GM18873 (cell line): ENCODE results near the gene ZNF668.
"Not testable (repeated sequence)": the region's sequence is repeated elsewhere in the genome, so short reads cannot be mapped to it uniquely, and the experiment has no call there.

Experiments
- ATAC-seq: cut with Tn5 transposase; IDR thresholded peaks from one replicate; pipeline ENCODE4 v1.9.1; 2021; ENCODE audit warnings: mild to moderate bottlenecking, moderate library complexity, moderate number of reproducible peaks; ENCODE audit not compliant: unreplicated experiment, low FRiP score

Gene ZNF668

DNA sequence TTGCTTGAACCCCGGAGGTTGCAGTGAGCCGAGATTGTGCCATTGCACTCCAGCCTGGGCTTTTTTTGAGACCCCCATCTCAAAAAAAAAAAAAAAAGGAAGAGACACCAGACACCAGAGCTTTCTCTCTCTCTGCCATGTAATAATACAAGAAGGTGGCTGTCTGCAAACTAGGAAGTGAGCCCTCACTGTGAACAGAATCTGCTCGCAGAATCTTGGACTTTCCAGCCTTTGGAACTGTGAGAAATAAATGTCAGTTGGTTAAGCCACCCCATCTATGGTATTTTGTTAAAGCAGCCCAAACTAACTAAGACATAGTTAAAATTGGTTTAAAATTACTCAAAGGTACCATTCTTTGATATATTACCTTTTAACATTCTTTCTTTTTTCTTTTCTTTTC is 53.5 kb downstream of the ZNF668 start:
- no peak for ATAC-seq

GRCh38 chr16:31017756-31018155 is 56.3 kb downstream of the ZNF668 start:
- ATAC-seq, result not testable (repeated sequence)

- no peak for ATAC-seq
Observed at GRCh38 chr16:31016018-31016417, 58.0 kb downstream of the ZNF668 start.

DNA sequence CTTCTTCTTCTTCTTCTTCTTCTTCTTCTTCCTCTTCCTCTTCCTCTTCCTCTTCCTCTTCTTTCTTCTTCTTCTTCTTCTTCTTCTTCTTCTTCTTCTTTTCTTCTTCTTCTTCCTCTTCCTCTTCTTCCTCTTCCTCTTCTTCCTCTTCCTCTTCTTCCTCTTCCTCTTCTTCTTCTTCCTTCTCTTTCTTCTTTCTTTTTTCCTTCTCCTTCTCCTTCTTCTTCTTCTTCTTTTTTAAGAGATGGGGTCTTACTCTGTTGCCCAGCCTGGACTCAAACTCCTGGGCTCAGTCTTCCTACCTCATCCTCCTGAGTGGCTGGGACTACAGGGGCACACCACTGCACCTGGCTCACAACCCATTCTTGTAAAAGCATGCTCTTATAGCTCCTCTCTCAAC is 60.7 kb downstream of the ZNF668 start:
- not testable (repeated sequence) for ATAC-seq

DNA sequence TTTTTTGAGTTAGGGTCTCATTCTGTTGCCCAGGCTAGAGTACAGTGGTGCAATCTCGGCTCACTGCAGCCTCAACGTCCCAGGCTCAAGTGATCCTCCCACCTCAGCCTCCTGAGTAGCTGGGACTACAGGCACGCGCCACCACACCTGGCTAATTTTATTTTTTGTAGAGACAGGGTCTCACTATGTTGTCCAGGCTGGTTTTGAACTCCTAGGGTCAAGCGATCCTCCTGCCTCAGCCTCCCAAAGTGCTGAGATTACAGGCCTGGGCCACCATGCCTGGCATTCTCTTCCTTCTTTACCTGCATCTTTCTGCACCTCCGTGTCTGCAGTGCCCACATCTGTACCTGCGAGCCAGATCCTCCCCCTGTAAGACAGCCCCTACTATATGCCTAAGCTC is 62.2 kb downstream of the ZNF668 start:
- ATAC-seq, result not testable (repeated sequence)
